ENCODE results near the gene SURF1.
"Not testable (repeated sequence)": the region's sequence is repeated elsewhere in the genome, so short reads cannot be mapped to it uniquely, and the experiment has no call there.

SURF1 gene

DNA sequence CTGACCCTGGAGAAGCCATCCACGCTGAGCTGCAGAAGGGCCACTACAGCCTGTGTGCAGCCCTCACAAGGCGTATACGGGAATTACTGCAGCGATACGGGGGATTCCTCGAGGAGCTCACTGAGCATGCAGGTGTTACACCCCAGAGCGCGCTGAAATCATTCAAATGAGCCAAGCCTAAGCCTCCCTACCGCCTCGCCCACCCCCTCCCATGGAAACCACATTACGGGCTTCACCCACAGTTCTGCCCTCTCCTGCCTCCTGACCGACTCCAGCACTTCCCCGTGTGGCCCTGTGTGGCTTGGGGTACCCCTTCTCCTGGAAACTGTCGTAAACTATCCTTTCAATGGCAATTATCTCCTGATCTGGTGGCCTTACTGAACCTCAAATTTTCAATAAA is 33.6 kb downstream of the SURF1 start:
- no peak for DNase-seq (ENCODE audit: low read depth)

DNA sequence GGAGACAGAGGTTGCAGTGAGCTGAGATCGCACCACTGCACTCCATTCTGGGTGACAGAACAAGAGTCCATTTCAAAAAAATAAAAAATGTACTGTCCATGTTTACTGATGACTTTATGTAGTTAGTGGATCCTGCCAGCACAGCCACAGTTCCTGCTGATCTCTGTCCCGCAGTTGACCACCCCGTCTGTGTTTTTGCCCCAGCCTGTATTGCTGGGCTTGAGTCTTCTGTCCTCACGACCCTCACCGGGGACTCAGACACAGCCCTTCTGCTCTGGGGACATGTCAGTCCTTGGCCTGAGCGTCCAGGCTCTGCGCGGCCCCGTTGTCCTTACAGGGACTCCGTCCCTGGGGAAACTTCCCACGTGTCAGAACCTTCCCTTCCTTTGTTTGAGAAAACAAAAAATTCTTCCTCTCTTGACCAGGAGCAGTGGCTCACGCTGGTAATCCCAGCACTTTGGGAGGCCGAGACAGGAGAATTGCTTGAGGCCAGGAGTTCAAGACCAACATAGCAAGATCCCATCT is 34.8 kb downstream of the SURF1 start:
- DNase-seq (ENCODE audit: low read depth), result no peak

DNA sequence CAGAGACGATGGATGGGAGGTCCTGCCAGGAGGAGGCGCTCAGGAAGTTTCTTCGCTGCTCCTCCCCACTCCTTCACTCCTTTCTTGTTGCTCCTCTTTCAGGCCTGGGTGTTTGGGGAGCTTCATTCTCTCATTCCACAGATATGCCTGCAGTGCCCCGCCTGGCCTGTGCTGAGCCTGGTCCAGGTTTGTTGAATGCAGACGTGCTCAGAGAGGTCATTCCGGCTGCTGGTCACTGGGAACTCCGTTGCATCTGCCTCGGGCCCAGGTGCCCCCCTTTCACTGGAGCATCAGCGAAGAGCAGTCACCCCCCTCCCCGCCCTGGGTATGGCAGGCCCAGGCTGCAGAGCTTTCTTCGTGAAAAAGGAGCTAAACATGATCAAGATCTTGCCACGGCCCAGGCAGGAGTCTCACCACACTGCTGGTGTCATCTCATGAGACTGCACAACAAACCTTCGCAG is 35.8 kb downstream of the SURF1 start:
- no peak for DNase-seq (ENCODE audit: low read depth)

DNA sequence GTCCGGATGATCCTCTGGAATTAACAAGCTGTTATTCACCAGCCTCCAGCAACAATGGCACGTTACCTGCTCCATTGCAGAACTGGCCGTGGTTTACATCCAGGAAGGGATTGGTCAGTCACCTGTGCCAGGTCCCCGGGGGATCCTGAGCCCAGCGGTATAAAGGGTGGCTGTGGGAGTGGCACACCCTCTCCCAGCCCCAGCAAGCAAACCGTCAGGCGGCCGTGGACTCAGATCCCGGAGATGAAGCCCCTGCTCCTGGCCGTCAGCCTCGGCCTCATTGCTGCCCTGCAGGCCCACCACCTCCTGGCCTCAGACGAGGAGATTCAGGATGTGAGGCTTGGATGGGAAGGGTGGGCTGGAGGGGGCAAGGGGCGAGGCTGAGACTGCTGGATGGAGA is 38.7 kb downstream of the SURF1 start:
- not testable (repeated sequence) for DNase-seq (ENCODE audit: low read depth)

GRCh38 chr9:133315997-133316396 is 40.3 kb downstream of the SURF1 start:
- no peak for DNase-seq (ENCODE audit: low read depth)

DNA sequence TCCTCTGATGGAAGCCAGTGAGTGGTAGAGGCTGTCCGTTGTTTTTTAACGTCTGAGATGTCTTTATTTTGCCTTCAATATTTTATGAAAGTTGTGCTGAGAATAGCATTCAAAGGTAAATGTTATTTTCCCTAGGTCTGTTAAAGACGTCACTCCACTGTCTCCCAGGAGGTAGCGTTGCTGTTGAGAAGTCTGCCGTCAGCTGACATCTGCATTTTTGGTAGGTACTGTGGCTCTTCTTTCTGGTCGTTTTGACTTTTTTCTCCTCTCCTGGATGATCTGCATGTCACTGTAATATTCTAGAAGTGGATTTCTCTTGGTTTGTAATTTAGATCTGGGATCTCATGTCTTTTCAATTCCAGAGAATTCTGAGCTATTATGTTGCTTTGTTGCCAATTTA is 46.7 kb downstream of the SURF1 start:
- DNase-seq (ENCODE audit: low read depth), result no peak

DNA sequence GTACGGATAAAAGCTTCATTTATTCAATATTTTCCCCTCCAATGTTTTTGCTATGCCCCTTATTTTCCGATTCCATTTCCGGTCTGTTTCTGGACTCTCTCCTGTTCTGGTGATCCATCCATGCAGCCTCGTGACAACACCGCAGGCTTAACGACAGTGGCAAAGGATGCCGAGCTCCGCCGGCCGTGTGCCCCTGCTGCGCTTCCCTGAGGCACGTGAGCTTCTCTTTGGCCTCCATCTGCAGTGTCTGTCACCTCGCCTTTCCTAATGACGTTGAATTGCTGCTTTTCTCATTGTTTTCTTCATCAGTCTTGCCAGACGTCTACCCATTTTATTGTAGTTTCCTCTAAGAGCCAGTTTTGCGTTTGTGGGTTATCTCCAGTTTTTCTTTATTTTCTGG is 49.0 kb downstream of the SURF1 start:
- no peak for DNase-seq (ENCODE audit: low read depth)

DNA sequence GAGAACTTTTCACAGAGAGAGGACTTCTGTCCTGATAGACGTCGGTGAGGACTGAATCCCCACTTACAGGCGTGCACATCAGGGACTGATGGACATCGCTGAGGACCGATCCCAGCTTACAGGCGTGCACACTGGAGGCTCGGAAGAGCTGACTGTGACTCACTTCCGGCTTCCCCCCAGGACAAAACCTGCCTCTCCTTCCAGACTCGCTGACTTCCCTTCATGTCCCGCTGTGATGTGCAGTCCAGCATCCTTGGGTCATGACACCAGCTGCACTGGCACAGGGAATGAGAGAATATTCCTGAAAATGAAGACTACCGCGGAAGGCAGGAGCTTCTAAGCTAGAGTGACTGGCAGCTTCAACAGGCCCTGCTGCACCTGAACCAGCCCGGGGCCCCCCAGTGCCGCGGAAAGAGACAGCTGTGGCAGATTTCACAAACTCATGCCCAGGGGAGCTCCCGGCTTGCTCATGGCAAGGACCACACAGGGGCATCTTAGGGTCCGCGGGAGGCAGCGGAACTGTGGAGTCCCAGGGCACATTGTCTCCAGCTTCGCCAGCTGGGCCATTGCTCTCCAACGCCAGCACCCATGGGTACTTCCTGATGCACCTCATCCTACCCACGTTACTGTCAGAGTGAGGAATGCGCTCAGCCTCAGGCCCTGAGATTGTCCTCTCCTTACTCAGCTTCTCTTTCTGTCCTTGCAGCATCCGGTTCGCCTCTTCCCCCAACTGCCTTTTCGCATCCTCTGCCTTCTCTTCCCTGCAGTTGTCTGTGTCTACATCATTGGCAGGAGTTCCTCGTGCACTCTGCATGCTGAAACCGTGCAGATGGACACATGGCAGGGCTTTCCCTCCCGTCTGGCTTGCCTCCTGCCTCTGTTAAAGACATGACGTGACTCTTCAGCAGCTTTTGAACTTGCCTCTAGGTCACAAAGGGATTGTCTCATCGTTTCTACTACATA is 49.8 kb downstream of the SURF1 start:
- DNase-seq (ENCODE audit: low read depth), result no peak

- no peak for DNase-seq (ENCODE audit: low read depth)
Observed at GRCh38 chr9:133305731-133306130, 50.6 kb downstream of the SURF1 start.

- DNase-seq (ENCODE audit: low read depth), result no peak
Observed at GRCh38 chr9:133304477-133305377, 51.6 kb downstream of the SURF1 start.

- DNase-seq (ENCODE audit: low read depth), result no peak
Observed at GRCh38 chr9:133304158-133304470, 52.2 kb downstream of the SURF1 start.

DNA sequence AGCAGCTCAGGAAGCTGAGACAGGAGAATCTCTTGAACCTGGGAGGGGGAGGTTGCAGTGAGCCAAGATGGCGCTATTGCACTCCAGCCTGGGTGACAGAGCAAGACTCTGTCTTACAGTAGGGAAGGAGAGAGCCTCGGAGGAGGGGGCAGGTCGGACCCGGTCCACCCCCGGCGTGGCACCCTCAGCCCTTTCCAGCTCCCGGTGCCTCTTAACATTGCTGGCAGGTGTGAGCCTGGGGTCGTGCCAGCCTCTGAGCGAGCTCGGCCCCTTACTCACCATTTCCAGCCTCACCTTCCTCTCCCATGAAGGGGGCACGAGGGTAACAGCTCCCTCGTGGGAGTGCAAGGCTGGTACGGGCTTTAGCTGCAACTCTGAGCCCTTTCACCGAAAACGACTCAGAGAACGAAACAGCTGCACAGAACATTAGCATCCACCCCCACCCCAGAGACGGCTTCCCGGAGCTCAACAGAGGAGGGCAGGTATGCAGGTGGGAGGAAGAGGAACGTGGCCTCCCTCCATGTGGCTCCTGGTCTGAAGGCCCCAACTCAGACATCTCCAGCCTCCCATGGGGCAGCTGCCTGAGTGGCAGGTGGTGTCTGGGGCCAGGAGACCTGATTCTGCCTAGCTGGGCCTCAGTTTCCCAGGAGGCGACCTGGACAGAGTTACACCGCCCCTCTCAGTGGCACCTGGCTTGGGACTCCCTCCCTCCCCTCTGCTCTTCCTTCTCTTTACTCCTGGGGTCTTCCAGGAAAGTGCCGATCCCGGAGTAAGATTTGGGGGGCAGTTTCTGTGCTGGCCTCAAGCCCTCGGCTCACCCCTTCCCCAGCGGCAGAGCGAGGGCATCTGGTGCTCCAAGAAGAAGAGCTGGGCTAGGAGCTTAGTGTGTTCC is 52.8 kb downstream of the SURF1 start:
- no peak for DNase-seq (ENCODE audit: low read depth)
